ENCODE data around the gene SNRPD1.
"Not testable (repeated sequence)": the region's sequence is repeated elsewhere in the genome, so short reads cannot be mapped to it uniquely, and the experiment has no call there.

Gene SNRPD1

DNA sequence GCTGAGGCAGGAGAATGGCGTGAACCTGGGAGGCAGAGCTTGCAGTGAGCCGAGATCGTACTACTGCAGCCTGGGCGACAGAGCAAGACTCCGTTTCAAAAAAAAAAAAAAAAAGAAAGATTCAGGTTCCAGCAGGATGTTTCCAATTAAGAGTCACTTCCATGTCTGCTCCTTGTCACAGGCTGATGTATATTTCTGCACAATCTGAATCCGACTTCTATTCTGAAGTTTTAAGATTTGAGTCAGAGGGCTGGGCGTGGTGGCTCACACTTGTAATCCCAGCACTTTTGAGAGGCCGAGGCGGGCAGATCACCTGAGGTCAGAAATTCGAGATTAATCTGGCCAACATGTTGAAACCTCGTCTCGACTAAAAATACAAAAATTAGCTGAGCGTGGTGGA lies 24.7 kb downstream of the SNRPD1 start:
- DNase-seq (ENCODE audit: low read depth in 2 of 2): no peak

DNA sequence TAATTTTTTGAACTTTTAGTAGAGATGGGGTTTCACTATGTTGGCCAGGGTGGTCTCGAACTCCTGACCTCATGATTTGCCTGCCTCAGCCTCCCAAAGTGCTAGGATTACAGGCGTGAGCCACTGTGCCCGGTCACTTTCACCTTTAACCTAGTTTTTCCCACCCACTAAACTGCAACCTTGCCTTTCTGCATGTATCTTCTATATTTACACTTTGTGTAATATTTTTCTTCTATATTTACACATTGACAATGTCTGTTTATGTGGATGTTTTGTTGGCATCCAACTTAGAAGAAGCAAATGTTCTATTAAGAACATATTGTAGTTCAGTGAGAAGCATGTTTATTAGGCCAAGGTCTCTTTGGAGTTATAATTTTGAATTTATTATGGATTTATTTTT lies 26.7 kb downstream of the SNRPD1 start:
- no peak for DNase-seq (ENCODE audit: low read depth in 2 of 2)

DNA sequence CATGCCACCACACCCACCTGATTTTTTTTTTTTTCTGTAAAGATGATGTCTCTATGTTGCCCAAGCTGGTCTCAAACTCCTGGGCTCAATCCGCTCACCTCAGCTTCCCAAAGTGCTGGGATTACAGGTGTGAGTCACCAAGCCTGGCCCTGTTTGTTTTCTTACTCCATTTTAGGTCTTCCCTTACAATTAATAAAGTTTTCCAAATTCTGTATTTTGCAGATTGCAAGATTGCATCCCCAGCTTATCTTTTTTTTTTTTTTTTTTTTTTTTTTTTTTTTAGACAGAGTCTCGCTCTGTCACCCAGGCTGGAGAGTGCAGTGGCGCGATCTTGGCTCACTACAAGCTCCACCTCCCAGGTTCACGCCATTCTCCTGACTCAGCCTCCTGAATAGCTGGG lies 28.3 kb downstream of the SNRPD1 start:
- not testable (repeated sequence) for DNase-seq (ENCODE audit: low read depth in 2 of 2)

DNA sequence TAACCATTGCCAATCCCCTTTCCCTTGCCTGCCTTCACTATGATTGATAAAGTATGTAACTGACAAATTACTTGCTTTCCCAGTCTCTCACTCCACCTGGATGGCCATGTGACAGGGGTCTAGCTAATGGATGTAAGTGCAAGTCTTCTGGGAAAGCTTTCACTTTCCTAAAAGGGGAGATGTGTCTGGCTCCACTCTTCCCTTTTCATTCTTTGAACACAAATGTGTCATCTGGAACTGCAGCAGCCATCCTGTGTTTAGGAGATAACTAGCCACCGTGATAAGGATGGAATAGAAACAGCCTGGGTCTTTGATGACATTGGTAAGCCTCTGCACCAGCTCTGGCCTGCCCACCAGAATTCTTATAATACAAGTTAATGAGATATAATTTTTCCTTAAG lies 38.2 kb downstream of the SNRPD1 start:
- DNase-seq (ENCODE audit: low read depth in 2 of 2): no peak

DNA sequence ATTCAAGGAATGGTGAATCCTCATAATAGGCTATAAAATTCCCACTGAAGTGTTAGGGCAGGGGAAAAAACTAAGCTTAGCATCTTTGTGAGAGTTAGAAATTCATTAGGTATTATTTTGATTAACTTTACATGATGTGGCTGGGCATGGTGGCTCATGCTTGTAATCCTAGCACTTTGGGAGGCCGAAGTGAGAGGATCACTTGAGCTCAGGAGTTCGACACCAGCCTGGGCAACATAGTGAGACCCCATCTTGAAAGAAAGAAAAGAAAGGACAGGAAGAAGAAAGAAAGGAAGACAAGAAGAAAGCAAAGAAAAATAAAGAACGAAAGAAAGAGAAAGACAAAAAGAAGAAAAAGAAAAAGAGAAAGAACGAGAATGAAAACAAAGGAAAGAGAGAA lies 40.0 kb downstream of the SNRPD1 start:
- no peak for DNase-seq (ENCODE audit: low read depth in 2 of 2)

DNA sequence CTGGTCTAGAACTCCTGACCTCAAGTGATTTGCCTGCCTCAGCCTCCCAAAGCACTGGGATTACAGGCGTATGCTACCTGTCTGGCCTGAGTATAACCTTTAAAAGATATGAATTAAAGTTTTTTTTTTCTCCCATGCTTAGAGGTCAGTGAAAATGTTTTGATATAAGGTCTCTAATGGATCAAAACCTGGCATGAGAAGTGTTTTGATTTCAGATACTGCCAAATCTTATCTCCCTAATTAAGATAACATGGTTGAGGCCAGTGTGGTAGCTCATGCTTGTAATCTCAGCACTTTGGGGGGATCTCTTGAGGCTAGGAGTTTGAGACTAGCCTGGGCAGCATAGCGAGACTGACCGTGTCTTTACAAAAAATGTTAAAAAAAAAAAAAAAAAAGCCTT lies 41.2 kb downstream of the SNRPD1 start:
- DNase-seq (ENCODE audit: low read depth in 2 of 2): no peak

DNA sequence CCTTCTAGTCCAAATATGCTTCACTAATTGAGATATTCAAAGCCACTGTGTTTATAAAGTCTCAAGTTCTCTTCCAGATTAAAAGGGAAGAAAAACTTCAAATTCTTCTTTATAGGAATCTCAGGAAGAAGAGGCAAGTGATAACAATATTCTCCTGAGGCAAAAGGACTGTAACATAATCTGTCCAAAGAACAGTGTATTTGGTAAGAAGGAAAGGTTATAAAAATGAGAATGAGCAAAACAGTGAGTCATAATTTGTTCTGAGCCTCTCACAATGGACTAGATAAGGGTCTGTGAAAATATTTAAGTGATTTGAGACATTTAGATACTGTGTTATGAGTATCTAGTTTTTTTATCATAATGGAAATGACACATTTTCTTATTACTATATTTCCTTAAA lies 44.3 kb downstream of the SNRPD1 start:
- DNase-seq (ENCODE audit: low read depth in 2 of 2): no peak

DNA sequence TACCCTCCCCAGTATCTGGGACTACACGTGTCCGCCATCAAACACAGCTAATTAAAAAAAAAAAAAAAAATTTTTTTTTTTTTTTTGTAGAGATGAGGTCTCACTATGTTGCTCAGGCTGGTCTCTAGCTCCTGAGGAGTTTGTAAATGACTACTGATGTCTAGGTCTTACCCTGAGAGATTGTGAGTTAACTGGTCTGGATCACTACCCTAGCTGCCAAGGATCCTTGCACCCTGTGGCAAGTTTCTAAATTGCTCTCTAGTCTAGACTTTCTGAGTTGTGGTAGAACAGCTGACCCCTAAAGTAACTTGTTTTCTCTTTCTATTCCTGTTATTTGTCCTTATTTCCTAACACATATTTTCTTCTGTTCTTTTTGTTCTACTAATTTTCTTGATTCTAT lies 48.0 kb downstream of the SNRPD1 start:
- DNase-seq (ENCODE audit: low read depth in 2 of 2): no peak

DNA sequence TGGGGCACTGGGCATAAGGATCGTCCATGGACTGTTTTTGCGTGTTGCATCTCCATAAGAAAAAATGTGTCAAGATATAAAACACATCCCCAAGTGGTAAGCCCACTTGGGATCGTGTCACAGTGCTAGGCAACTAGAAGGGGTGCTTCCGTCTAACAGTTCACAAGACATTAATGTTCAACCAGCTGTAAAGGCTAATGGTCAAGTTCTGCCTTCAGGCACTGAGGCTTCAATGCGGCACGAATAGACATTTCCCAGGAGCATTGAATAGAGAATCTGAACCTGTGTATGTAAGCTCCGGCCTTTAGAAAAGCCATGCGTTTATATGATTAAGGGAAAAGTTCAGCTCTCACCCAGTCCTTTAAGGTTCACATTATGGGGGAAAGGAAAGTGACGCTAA lies 50.5 kb downstream of the SNRPD1 start:
- DNase-seq (ENCODE audit: low read depth in 2 of 2): no peak

DNA sequence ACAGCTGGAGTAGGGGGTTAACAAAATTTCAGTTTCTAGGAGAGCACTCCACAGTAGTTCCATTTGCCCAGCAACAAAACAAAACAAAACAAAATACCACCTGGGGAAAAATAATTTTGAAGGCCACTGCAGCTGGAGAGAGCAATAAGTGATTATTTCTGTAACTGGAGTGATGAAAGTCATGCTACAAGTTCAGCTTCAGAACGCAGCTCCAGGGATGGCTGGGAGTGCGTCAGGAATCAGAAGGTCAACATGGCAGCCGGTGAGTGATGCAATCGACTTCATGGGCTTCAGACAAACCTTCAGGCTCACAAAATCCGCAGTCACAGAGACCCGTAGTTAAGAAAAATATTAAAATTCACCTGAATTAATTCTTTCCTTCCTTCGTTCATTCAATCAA lies 51.5 kb downstream of the SNRPD1 start:
- DNase-seq (ENCODE audit: low read depth in 2 of 2): no peak

DNA sequence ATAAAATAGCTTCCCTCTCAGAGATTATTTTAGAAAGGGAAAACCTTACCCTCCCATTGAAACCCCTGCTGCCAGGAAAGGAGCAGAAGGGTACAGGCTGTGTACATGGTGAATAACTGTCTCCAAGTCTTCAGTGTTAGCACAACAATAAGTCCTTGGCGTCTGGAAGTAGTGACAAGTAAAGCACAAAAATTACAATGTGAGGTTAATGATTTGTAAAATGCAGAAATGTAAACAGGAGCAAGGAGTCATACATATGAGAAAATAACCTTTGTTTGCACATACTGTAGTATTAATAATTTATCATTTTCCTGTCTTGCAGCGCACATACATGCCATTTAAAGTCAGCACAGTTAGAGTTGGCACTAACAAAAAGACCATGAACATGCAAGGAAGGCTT lies 52.0 kb downstream of the SNRPD1 start:
- DNase-seq (ENCODE audit: low read depth in 2 of 2): no peak

DNA sequence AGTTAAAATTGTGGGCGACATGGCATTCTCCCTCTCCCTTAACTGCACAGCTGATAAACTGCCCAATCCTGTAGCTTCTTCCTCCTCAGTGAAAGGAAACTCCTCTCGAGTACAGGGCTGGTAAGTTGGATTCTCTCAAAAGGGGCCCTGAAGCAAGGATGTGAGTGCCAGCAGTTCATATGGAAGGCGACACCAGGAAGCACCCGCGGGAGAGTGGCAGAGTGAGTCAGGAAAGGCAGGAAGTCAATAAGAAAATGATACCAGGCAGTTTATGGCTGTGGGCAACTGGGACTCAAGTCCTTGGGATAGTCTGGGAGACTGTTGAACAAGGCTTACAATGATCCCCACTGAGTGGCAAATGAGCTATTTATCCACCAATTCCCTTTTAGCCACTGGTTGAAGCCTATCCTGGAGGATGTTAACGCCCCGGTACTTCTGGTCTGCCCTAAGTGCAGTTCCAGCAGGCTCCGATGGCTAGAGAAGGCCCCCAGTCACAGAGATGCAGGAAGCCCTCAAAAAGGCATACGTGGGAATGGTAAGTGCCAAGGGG lies 57.7 kb downstream of the SNRPD1 start:
- DNase-seq (ENCODE audit: low read depth in 2 of 2): no peak

DNA sequence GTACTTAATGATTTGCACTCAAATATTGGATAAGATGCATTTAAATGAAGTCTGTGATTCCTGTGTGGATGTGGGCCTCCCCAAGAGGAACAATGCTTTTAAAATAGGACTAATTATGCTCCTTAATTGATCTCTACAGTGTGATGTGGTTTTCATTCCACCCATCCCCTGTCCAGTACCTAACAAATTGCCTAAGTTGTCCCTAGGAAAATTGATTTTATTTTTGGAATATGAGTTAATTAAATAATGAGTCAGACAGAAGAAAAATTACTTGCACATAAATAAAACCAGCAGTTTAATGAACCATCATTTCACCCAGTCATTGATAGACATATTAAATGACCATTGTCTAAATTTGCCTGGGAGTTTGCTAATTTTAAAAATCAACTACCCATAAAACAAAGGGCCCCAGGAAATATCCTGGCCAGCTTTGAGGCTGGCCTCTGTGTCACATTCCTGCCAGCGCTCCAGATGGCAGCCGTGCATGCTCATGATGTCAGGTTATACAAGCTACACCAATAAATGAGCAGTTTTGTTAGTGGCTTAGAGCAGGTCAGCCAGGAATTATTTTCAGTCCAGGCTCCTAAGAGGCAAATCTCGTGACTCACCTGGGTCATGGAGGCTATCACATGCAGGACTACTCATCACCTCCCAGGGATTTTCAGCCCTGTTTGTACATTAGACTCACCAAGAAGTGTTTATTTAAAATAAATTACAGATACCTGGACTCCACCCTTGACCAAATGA lies 60.6 kb downstream of the SNRPD1 start:
- no peak for DNase-seq (ENCODE audit: low read depth in 2 of 2)

DNA sequence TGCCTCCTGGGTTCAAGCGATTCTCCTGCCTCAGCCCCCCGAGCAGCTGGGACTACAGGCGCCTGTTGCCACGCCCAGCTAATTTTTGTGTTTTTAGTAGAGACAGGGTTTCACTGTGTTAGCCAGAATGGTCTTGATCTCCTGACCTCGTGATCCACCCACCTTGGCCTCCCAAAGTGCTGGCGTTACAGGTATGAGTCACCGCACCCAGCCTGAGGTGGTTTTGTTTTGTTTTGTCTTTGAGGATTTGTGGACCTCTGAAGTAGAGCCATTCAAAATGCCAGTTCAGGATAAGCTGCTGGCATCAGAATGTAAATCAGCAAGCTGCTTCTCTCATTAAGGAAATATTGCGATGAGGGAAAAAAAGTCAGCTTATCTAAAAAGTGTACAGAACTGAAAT lies 63.2 kb downstream of the SNRPD1 start:
- DNase-seq (ENCODE audit: low read depth in 2 of 2): not testable (repeated sequence)

DNA sequence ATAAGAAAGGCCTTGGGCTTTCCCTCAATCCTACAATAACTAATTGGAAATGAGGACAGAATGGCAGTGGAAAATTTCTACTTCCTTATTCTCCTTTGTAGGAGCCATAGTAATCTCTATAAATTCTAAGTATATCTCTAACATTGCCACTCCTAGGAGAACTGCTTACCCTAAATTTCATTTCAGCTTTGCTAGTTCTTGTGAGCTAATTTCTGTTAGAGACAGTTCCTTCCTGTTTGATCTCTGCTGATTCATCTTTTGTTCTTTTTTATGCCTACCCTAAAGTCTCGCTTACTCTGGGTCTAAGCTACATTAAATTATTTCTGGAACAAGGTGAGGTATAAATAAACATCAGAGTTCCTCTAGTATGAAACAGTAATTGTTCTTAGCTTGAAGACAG lies 66.7 kb downstream of the SNRPD1 start:
- DNase-seq (ENCODE audit: low read depth in 2 of 2): no peak

DNA sequence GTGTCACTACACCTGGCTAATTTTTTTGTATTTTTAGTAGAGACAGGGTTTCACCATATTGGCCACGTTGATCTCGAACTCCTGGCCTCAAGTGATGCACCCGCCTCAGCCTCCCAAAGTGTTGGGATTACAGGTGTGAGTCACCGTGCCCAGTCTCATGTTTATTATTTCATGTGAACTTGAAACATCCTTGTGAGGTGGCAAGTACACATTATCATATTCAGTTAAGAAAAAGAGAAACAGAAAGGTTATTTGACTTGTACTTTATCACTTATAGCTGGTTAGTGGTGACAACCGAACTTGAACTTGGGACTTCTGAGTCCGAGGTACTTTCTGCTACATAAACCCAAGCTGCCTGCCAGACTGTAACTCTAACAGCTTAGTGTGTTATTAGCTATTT lies 68.0 kb downstream of the SNRPD1 start:
- no peak for DNase-seq (ENCODE audit: low read depth in 2 of 2)

DNA sequence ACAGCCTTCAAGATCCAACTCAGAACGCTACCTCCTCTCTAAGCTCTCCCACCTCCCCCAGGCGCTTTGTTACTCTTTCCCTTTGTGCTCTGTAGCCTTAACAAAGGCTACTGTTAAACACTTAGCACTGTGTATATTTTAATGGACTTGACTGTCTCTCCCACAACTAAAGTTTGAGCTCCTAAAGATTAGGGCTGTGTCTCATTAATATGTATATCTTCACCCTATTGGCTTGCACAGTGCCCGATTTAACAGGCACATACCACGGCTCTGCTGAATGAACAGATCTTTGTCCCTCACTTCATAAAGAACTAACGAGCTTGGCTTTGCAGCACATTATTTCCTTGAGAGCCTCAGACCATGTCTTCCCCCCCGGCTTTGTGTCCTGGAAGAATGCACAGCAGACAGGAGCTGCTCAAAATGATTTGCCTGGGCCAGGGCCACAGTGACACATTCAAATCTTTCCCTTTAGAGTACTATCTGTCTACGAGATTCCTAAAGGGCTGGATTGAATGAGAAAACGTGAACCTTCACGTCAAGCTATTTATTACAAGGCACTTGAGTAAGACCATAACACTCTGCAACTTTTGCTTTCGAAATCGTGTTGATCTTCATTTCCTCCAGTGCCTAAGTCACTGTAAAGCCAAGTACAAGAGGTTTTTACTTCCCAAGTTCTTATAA lies 70.4 kb downstream of the SNRPD1 start:
- no peak for DNase-seq (ENCODE audit: low read depth in 2 of 2)

Data from stimulated activated CD8-positive, alpha-beta memory T cell treated with anti-CD3 and anti-CD28 coated beads, Interleukin-7, amount 100 ng/mL, for 1 hour (primary cell).